GM18499 (cell line): Measurements from ENCODE around the gene NPHP4.

Experiments used
- ATAC-seq: cut with Tn5 transposase; IDR thresholded peaks from one replicate; pipeline ENCODE4 v1.9.1; 2021; ENCODE audit warnings: moderate number of reproducible peaks; ENCODE audit not compliant: insufficient read depth, unreplicated experiment

Gene NPHP4

GRCh38 chr1:5992814-5993555 is 760 bp upstream of the NPHP4 start:
- no peak for ATAC-seq

- ATAC-seq, result no peak
These were observed 722 bp downstream of the NPHP4 start for GRCh38 chr1:5991381-5992025.

- ATAC-seq, result no peak
These were observed 1.3 kb downstream of the NPHP4 start for GRCh38 chr1:5990913-5991312.

GRCh38 chr1:5989731-5990271 is 2.4 kb downstream of the NPHP4 start:
- no peak for ATAC-seq

- no peak for ATAC-seq
These were observed 3.0 kb downstream of the NPHP4 start for GRCh38 chr1:5989286-5989605.

GRCh38 chr1:5988596-5989285 is 3.5 kb downstream of the NPHP4 start:
- ATAC-seq, result no peak

GRCh38 chr1:5986018-5986417 is 6.2 kb downstream of the NPHP4 start:
- ATAC-seq, result no peak

GRCh38 chr1:5985250-5985649 is 7.0 kb downstream of the NPHP4 start:
- no peak for ATAC-seq

- ATAC-seq, result no peak
These were observed 8.7 kb downstream of the NPHP4 start for GRCh38 chr1:5983361-5984103.

- no peak for ATAC-seq
These were observed 9.4 kb downstream of the NPHP4 start for GRCh38 chr1:5982868-5983267.

- ATAC-seq, result no peak
These were observed 9.9 kb downstream of the NPHP4 start for GRCh38 chr1:5982276-5982675.

- no peak for ATAC-seq
These were observed 11.2 kb downstream of the NPHP4 start for GRCh38 chr1:5981009-5981380.

- no peak for ATAC-seq
These were observed 11.8 kb downstream of the NPHP4 start for GRCh38 chr1:5980314-5981008.

- ATAC-seq, result no peak
These were observed 12.5 kb downstream of the NPHP4 start for GRCh38 chr1:5979536-5980313.

GRCh38 chr1:5978452-5978851 is 13.8 kb downstream of the NPHP4 start:
- ATAC-seq, result no peak

GRCh38 chr1:5977494-5978444 is 14.5 kb downstream of the NPHP4 start:
- ATAC-seq, result no peak

GRCh38 chr1:5976726-5977493 is 15.3 kb downstream of the NPHP4 start:
- ATAC-seq, result no peak

- ATAC-seq, result no peak
These were observed 16.0 kb downstream of the NPHP4 start for GRCh38 chr1:5976231-5976630.
